Prostate gland (tissue), 2 donors: ENCODE results near the gene RTN4RL1. TPM values are rescaled to one million over a fixed set of nuclear protein-coding genes. Genes with fewer than 3 reads are reported as not detected.

ENCODE experiments used
- DNase-seq: peaks from one replicate; pipeline ENCODE4 v3.0.0-alpha.2; 2019; ENCODE audit warnings: low spot score
- H3K27ac ChIP-seq, 2 donors: fragments of 200-600 bp; sonication (generic); 2 replicates each; pipeline ENCODE4 v1.5.1; 2017 to 2019
- H3K27me3 ChIP-seq: fragments of 200-600 bp; sonication (generic); replicated peaks from 2 replicates; pipeline ENCODE4 v1.5.1; 2019; ENCODE audit not compliant: insufficient read depth
- H3K36me3 ChIP-seq, 2 donors: fragments of 200-600 bp; sonication (generic); 1 replicate in 1 of 2; 2 replicates in 1 of 2; pipeline versions ENCODE4 v1.5.1 to v1.8.1; 2017 to 2019
- H3K4me1 ChIP-seq: fragments of 200-600 bp; sonication (generic); replicated peaks from 2 replicates; pipeline ENCODE4 v1.5.1; 2019
- H3K4me3 ChIP-seq, 2 donors: fragments of 200-600 bp; sonication (generic); 2 replicates each; pipeline ENCODE4 v1.5.1; 2017 to 2019
- H3K9me3 ChIP-seq: fragments of 200-600 bp; sonication (generic); 2 replicates; pipeline ENCODE4 v1.5.1; 2017
- POLR2A ChIP-seq: fragments of 450-650 bp; IDR thresholded peaks from one replicate; pipeline ENCODE4 v1.6.1; 2016; ENCODE audit warnings: antibody characterized with exemption, mild to moderate bottlenecking
- POLR2AphosphoS5 ChIP-seq: sonication (generic); formaldehyde crosslinking; IDR thresholded peaks from one replicate; pipeline ENCODE4 v1.6.1; 2017; ENCODE audit warnings: antibody characterized with exemption
- WGBS: methylation state at CpG from one replicate; pipeline ENCODE4 v1.1.5; 2018; 5-methylcytosine and 5-hydroxymethylcytosine counted together
- intact Hi-C: fragments of 100-400 bp; cut with DNase I; formaldehyde crosslinking; loops from one replicate; pipeline ENCODE4 v1.14.2; 2022
- total RNA-seq, 2 donors: library from RNA; depleted of rRNA; stranded (reverse); fragments of >200 nt; gene quantifications; one replicate each; pipeline ENCODE4 v1.1.0, GENCODE V29; 2016
- TF ChIP-seq, protein P1 (sequence below), 4 experiments: fragments of 200-600 bp in 2 of 4; fragments of 450-650 bp in 2 of 4; sonication (generic) in 2 of 4; IDR thresholded peaks; 1 replicate in 3 of 4; 2 replicates in 1 of 4; pipeline ENCODE4 v1.5.1; 2016 to 2019; ENCODE audit warnings: antibody characterized with exemption in 4 of 4, mild to moderate bottlenecking in 2 of 4, moderate library complexity in 2 of 4

RTN4RL1 gene
- total RNA-seq, 2 donors from 2014 or later: 8.3 to 21.5 TPM

DNA sequence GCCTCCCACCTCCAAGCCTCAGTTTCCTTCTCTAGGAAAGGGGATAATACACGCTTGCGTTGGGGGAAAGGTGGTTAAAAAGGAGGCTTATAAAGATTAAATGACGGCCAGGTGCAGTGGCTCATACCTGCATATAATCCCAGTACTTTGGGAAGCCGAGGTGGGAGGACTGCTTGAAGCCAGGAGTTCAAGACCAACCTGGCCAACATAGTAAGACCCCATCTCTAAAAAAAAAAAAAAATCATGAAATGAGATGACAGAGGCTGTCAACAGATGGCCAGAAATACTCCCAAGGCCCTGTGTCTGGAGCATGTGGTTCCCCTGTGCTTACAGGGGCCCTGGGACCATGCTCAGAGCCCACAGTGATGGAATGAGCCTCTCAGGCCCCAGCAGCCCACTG, 30.4 kb downstream of the RTN4RL1 start:
- 93% methylated on average over 4 of the region's 4 CpGs for WGBS

DNA sequence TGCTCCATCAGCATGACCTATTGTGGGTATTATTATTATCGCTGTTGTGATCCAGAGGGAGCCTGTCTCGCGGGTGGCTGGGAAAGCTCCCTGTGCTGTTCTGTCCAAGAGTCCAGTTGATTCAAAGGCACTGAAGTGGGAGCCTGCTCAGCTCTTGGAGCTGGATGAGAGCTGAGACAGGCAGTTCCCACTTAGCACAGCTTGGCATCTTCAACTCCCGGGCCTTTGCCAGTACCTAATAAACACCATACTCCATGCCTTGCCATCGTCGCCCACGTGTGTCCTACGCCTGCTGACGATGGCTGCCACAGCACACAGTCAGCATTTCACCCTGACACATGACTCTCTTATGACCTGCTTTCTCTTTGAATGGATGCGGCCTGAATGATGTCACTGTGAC, 32.6 kb downstream of the RTN4RL1 start:
- DNase-seq: no peak
- H3K9me3 ChIP-seq: no peaks in the 10 kb centered on the region

More for the DNA sequence above, 30.4 kb downstream of the RTN4RL1 start:
- no peaks in the 10 kb centered on the region for H3K27me3 ChIP-seq
- no peaks in the 10 kb centered on the region for H3K9me3 ChIP-seq
- no peak for DNase-seq
- intact Hi-C loops: loop anchor here (5.0 kb wide), 1 partner anchor 57 kb away; no protein-coding TSS in a partner anchor
- peaks cover 34% of the 10 kb centered on the region for H3K4me1 ChIP-seq
- TF ChIP-seq POLR2A: no peak
- TF ChIP-seq, protein P1, sequence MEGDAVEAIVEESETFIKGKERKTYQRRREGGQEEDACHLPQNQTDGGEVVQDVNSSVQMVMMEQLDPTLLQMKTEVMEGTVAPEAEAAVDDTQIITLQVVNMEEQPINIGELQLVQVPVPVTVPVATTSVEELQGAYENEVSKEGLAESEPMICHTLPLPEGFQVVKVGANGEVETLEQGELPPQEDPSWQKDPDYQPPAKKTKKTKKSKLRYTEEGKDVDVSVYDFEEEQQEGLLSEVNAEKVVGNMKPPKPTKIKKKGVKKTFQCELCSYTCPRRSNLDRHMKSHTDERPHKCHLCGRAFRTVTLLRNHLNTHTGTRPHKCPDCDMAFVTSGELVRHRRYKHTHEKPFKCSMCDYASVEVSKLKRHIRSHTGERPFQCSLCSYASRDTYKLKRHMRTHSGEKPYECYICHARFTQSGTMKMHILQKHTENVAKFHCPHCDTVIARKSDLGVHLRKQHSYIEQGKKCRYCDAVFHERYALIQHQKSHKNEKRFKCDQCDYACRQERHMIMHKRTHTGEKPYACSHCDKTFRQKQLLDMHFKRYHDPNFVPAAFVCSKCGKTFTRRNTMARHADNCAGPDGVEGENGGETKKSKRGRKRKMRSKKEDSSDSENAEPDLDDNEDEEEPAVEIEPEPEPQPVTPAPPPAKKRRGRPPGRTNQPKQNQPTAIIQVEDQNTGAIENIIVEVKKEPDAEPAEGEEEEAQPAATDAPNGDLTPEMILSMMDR (IDR thresholded peaks at IDR 0.05): no peak
- TF ChIP-seq POLR2AphosphoS5: no peak
- no peak overlapping the region for H3K27ac ChIP-seq
- H3K36me3 ChIP-seq: no peaks in the 10 kb centered on the region
- H3K4me3 ChIP-seq: no peak overlapping the region

DNA sequence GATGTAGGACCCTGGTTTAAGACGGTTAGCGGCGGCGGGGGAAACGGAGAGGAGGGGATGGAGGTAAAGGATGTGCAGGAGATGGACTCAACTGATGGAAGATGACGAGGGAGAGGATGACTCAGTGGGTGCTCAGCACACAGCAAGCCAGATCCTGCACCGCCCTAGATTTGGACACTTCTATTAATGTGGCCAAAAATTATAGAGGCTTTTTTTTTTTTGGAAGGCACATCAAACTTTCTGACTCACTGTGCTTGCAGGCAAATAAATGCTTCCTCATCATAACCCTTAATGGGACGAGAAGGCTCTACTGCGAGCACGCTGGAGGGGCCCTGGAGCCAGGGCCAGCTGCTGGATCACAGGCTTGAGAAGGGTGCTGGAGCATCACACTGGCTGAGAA, 36.0 kb downstream of the RTN4RL1 start:
- Histone ChIP-seq H3K9me3 (no peaks in the 10 kb centered on the region), H3K4me1 (no peaks in the 10 kb centered on the region), H3K27me3 (no peaks in the 10 kb centered on the region), H3K27ac (peak overlapping the region in 1 of 2 donors; percentile 34), H3K4me3 (no peak overlapping the region), H3K36me3 (no peaks in the 10 kb centered on the region)
- no peak for DNase-seq
- intact Hi-C loops: no loop called here
- TF ChIP-seq, protein P1 (IDR thresholded peaks at IDR 0.05): no peak
- TF ChIP-seq POLR2A: no peak
- peak; percentile 35 for TF ChIP-seq POLR2AphosphoS5
- WGBS: 62% methylated on average over 10 of the region's 10 CpGs

More for the DNA sequence above, 32.6 kb downstream of the RTN4RL1 start:
- intact Hi-C loops: no loop called here
- H3K4me3 ChIP-seq: no peak overlapping the region
- no peaks in the 10 kb centered on the region for H3K27me3 ChIP-seq
- peaks cover 18% of the 10 kb centered on the region for H3K4me1 ChIP-seq
- TF ChIP-seq POLR2A (no peak), POLR2AphosphoS5 (peak; percentile 45)
- TF ChIP-seq, protein P1 (IDR thresholded peaks at IDR 0.05): no peak
- no peaks in the 10 kb centered on the region for H3K36me3 ChIP-seq
- peak overlapping the region in 1 of 2 donors; percentile 25 for H3K27ac ChIP-seq
- WGBS: 58% methylated on average over 10 of the region's 10 CpGs

DNA sequence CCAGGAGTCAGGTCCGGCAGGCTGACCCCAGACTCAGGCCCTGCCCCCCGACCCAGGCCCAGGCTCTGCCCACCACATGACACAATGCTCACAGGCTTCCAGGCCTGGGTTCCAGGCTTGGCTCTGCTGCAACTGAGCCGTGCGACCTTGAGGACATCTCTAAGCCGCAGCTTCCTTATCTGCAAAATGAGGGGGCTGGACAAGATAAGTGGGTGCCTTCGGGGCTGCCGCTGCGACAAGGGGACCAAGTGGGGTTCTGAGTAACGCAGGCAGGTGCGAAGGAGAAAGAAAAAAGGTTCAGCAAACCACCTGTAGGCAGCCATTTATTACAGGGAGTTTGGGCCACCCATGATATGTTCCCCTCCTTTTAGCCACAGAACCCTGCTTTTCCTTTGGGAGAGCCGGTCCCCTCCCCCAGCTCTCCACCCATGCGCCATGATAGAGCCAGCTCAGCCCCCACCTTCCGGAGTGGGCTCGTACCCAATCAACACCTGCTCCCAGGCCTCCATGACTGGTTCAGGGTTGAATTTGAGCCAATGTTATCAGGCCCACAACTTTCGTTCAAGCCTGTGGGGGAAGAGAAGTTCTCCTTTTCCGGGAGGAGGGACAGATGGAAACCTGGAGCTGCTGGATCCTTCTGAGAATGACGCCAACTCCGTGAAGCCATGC, 38.2 kb downstream of the RTN4RL1 start:
- no peak overlapping the region for H3K27ac ChIP-seq
- H3K4me1 ChIP-seq: no peaks in the 10 kb centered on the region
- TF ChIP-seq, protein P1 (IDR thresholded peaks at IDR 0.05): no peak
- TF ChIP-seq POLR2A (no peak), POLR2AphosphoS5 (no peak)
- no peak for DNase-seq
- intact Hi-C loops: no loop called here
- H3K27me3 ChIP-seq: no peaks in the 10 kb centered on the region
- WGBS: 89% methylated on average over 18 of the region's 18 CpGs
- H3K4me3 ChIP-seq: no peak overlapping the region
- no peaks in the 10 kb centered on the region for H3K36me3 ChIP-seq
- no peaks in the 10 kb centered on the region for H3K9me3 ChIP-seq

DNA sequence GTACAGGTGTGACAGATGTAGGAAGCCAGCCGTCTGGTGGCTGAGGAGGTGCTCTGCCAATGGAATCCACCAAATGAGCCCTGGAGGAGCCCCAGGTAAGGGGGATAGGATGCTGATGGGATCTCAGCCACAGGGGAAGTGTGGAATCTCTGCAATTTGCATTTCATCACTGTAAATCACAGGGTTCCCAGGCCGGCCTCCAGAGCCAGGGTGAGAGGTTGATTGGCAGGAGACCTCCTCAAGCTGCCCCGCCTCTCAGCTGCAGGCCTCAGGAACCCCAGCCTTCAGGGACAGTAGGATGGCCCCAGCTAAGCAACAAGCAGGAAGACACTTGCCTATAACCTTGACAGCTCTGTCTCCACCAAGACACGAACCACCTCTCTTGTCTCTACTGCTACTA, 39.4 kb downstream of the RTN4RL1 start:
- intact Hi-C loops: no loop called here
- Histone ChIP-seq H3K27ac (no peak overlapping the region), H3K4me1 (no peaks in the 10 kb centered on the region), H3K4me3 (no peak overlapping the region), H3K36me3 (no peaks in the 10 kb centered on the region), H3K27me3 (no peaks in the 10 kb centered on the region), H3K9me3 (no peaks in the 10 kb centered on the region)
- DNase-seq: no peak
- TF ChIP-seq, protein P1 (IDR thresholded peaks at IDR 0.05): no peak
- TF ChIP-seq POLR2A: no peak
- no peak for TF ChIP-seq POLR2AphosphoS5
- WGBS: 84% methylated on average over 4 of the region's 4 CpGs
